WTC11 (cell line): ENCODE data around the gene PCDH9. TPM values are rescaled to one million over a fixed set of nuclear protein-coding genes. Genes with fewer than 3 reads are reported as not detected.
"Not testable (repeated sequence)": the region's sequence is repeated elsewhere in the genome, so short reads cannot be mapped to it uniquely, and the experiment has no call there.

Experiments used
- ATAC-seq: fragments of 200-7000 bp; cut with Tn5 transposase; 2 replicates; pipeline ENCODE4 v1.10.0; 2021; ENCODE audit warnings: mild to moderate bottlenecking, moderate library complexity
- CTCF ChIA-PET: fragments of 300-600 bp; sonication (Branson Sonifier 250); formaldehyde crosslinking; loops from one replicate; lab custom pipeline; 2021; ENCODE audit warnings: antibody characterized with exemption; lab: Charles Lee
- POLR2A ChIA-PET: fragments of 350-600 bp; sonication (Branson Sonifier 250); formaldehyde crosslinking; loops from one replicate; lab custom pipeline; 2021; ENCODE audit warnings: antibody characterized with exemption; lab: Charles Lee
- DNase-seq: peaks from one replicate; pipeline ENCODE4 v3.0.0; 2021; ENCODE audit warnings: low spot score
- H3K27ac Mint-ChIP-seq: 2 replicates; pipeline ENCODE4 v1.8.0; 2021; ENCODE audit warnings: mixed read lengths
- H3K27me3 Mint-ChIP-seq: 2 replicates; pipeline ENCODE4 v1.8.0; 2021; ENCODE audit warnings: low read depth, mild to moderate bottlenecking, moderate library complexity, mixed read lengths
- H3K36me3 Mint-ChIP-seq: 2 replicates; pipeline ENCODE4 v1.8.0; 2021; ENCODE audit warnings: mixed read lengths
- H3K4me1 Mint-ChIP-seq: 2 replicates; pipeline ENCODE4 v1.8.0; 2022; ENCODE audit warnings: mixed read lengths
- H3K4me3 Mint-ChIP-seq: 2 replicates; pipeline ENCODE4 v1.8.0; 2021; ENCODE audit warnings: mild to moderate bottlenecking, moderate library complexity, mixed read lengths
- H3K9me3 Mint-ChIP-seq: 2 replicates; pipeline ENCODE4 v1.8.0; 2021; ENCODE audit warnings: mixed read lengths
- CREM ChIP-seq: sonication (generic); formaldehyde crosslinking; IDR thresholded peaks from 2 replicates; pipeline ENCODE4 v1.8.1; 2022; ENCODE audit warnings: mild to moderate bottlenecking, missing genetic modification reagents, moderate library complexity
- FOXJ3 ChIP-seq: sonication (generic); formaldehyde crosslinking; IDR thresholded peaks from 2 replicates; pipeline ENCODE4 v1.9.0; 2021; ENCODE audit warnings: missing genetic modification reagents, mild to moderate bottlenecking, borderline replicate concordance
- JUN ChIP-seq: sonication (generic); formaldehyde crosslinking; IDR thresholded peaks from 2 replicates; pipeline ENCODE4 v1.8.0; 2023; ENCODE audit warnings: mild to moderate bottlenecking, missing genetic modification reagents
- KAT7 ChIP-seq: sonication (generic); formaldehyde crosslinking; IDR thresholded peaks from 2 replicates; pipeline ENCODE4 v1.8.1; 2023; ENCODE audit warnings: missing genetic modification reagents, mild to moderate bottlenecking, borderline replicate concordance
- PRRX2 ChIP-seq: fragments of 250-450 bp; sonication (Bioruptor Pico); IDR thresholded peaks from 2 replicates; pipeline ENCODE4 v1.8.0; 2021; ENCODE audit warnings: mild to moderate bottlenecking
- SMAD3 ChIP-seq: sonication (generic); formaldehyde crosslinking; IDR thresholded peaks from 2 replicates; pipeline ENCODE4 v1.8.0; 2022; ENCODE audit warnings: missing genetic modification reagents, mild to moderate bottlenecking, borderline replicate concordance
- SMAD4 ChIP-seq: sonication (generic); formaldehyde crosslinking; IDR thresholded peaks from 2 replicates; pipeline ENCODE4 v1.8.0; 2022; ENCODE audit warnings: mild to moderate bottlenecking, missing genetic modification reagents
- SP1 ChIP-seq: sonication (generic); formaldehyde crosslinking; conservative IDR thresholded peaks from 2 replicates; pipeline ENCODE4 v1.8.1; 2022; ENCODE audit warnings: missing genetic modification reagents
- TCF7 ChIP-seq: sonication (generic); formaldehyde crosslinking; IDR thresholded peaks from 2 replicates; pipeline ENCODE4 v1.8.0; 2022; ENCODE audit warnings: mild to moderate bottlenecking, low read depth, missing genetic modification reagents, moderate library complexity
- ZNF121 ChIP-seq: sonication (generic); formaldehyde crosslinking; IDR thresholded peaks from 2 replicates; pipeline ENCODE4 v1.8.0; 2023; ENCODE audit warnings: missing genetic modification reagents
- total RNA-seq: library from RNA; stranded (reverse); gene quantifications from 3 replicates; pipeline ENCODE4 v1.2.3, GENCODE V29; 2021
- TF ChIP-seq, protein P1 (sequence below): sonication (generic); formaldehyde crosslinking; IDR thresholded peaks from 2 replicates; pipeline ENCODE4 v1.8.0; 2022; ENCODE audit warnings: mild to moderate bottlenecking, missing genetic modification reagents
- TF ChIP-seq, protein P2 (sequence below): sonication (generic); formaldehyde crosslinking; conservative IDR thresholded peaks from 2 replicates; pipeline ENCODE4 v1.8.1; 2023; ENCODE audit warnings: mild to moderate bottlenecking, low read depth, missing genetic modification reagents, moderate library complexity
- TF ChIP-seq, protein P3 (sequence below): sonication (generic); formaldehyde crosslinking; IDR thresholded peaks from 2 replicates; pipeline ENCODE4 v1.8.1; 2022; ENCODE audit warnings: mild to moderate bottlenecking, moderate library complexity, missing genetic modification reagents
- TF ChIP-seq, protein P4 (sequence below): sonication (generic); formaldehyde crosslinking; IDR thresholded peaks from 2 replicates; pipeline ENCODE4 v1.8.1; 2023; ENCODE audit warnings: mild to moderate bottlenecking, moderate library complexity, missing genetic modification reagents
- TF ChIP-seq, protein P5 (sequence below): sonication (generic); formaldehyde crosslinking; IDR thresholded peaks from 2 replicates; pipeline ENCODE4 v1.8.1; 2023; ENCODE audit warnings: mild to moderate bottlenecking, missing genetic modification reagents
- TF ChIP-seq, protein P6 (sequence below): sonication (generic); formaldehyde crosslinking; IDR thresholded peaks from 2 replicates; pipeline ENCODE4 v1.8.0; 2022; ENCODE audit warnings: mild to moderate bottlenecking, missing genetic modification reagents

The PCDH9 gene
- total RNA-seq, 1 experiment from 2014 or later: 0.48 TPM

DNA sequence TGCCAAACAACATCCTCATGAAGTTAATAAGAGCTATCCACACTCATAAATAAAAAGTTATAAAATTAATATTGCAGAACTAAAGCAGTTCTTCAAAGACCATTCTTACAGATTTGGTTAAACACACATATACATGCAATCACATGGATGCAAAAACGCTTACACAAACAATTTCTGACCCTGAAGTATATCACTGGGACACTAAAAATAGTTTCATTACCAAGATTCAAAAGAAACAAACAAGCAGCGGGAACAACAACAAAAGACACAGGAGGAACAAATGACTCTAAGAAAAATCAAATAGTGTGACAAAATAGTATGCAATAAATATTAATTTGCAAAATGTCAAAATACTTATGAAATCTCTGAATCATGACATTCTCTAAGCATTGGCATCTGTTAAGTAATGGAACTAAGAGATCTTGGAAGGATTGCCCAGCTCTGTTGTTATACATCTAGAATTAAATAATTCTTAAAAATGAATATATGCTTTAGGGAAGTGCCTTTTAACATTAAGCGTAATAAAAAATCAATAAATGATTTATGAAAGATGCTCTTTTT, 132.2 kb downstream of the PCDH9 start:
- H3K9me3 Mint-ChIP-seq: no peaks in the 10 kb centered on the region
- CTCF ChIA-PET: no interaction called here
- H3K4me1 Mint-ChIP-seq: no peaks in the 10 kb centered on the region
- no peaks in the 10 kb centered on the region for H3K36me3 Mint-ChIP-seq
- no peaks in the 10 kb centered on the region for H3K27me3 Mint-ChIP-seq
- no peak overlapping the region for H3K4me3 Mint-ChIP-seq
- POLR2A ChIA-PET: no interaction called here
- H3K27ac Mint-ChIP-seq: no peak overlapping the region
- ATAC-seq (no peak), DNase-seq (no peak)
- TF ChIP-seq KAT7 (CRISPR knock-in tag): no peak
- TF ChIP-seq, protein P1, sequence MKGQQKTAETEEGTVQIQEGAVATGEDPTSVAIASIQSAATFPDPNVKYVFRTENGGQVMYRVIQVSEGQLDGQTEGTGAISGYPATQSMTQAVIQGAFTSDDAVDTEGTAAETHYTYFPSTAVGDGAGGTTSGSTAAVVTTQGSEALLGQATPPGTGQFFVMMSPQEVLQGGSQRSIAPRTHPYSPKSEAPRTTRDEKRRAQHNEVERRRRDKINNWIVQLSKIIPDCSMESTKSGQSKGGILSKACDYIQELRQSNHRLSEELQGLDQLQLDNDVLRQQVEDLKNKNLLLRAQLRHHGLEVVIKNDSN: no peak
- TF ChIP-seq, protein P2, sequence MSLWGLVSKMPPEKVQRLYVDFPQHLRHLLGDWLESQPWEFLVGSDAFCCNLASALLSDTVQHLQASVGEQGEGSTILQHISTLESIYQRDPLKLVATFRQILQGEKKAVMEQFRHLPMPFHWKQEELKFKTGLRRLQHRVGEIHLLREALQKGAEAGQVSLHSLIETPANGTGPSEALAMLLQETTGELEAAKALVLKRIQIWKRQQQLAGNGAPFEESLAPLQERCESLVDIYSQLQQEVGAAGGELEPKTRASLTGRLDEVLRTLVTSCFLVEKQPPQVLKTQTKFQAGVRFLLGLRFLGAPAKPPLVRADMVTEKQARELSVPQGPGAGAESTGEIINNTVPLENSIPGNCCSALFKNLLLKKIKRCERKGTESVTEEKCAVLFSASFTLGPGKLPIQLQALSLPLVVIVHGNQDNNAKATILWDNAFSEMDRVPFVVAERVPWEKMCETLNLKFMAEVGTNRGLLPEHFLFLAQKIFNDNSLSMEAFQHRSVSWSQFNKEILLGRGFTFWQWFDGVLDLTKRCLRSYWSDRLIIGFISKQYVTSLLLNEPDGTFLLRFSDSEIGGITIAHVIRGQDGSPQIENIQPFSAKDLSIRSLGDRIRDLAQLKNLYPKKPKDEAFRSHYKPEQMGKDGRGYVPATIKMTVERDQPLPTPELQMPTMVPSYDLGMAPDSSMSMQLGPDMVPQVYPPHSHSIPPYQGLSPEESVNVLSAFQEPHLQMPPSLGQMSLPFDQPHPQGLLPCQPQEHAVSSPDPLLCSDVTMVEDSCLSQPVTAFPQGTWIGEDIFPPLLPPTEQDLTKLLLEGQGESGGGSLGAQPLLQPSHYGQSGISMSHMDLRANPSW: no peak
- no peak for TF ChIP-seq JUN (CRISPR knock-in tag)
- TF ChIP-seq FOXJ3 (CRISPR knock-in tag): no peak
- TF ChIP-seq SP1 (CRISPR knock-in tag): no peak
- TF ChIP-seq SMAD4 (CRISPR knock-in tag): no peak
- TF ChIP-seq PRRX2: no peak
- TF ChIP-seq, protein P3, sequence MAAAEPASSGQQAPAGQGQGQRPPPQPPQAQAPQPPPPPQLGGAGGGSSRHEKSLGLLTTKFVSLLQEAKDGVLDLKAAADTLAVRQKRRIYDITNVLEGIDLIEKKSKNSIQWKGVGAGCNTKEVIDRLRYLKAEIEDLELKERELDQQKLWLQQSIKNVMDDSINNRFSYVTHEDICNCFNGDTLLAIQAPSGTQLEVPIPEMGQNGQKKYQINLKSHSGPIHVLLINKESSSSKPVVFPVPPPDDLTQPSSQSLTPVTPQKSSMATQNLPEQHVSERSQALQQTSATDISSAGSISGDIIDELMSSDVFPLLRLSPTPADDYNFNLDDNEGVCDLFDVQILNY (CRISPR knock-in tag): no peak
- TF ChIP-seq, protein P4, sequence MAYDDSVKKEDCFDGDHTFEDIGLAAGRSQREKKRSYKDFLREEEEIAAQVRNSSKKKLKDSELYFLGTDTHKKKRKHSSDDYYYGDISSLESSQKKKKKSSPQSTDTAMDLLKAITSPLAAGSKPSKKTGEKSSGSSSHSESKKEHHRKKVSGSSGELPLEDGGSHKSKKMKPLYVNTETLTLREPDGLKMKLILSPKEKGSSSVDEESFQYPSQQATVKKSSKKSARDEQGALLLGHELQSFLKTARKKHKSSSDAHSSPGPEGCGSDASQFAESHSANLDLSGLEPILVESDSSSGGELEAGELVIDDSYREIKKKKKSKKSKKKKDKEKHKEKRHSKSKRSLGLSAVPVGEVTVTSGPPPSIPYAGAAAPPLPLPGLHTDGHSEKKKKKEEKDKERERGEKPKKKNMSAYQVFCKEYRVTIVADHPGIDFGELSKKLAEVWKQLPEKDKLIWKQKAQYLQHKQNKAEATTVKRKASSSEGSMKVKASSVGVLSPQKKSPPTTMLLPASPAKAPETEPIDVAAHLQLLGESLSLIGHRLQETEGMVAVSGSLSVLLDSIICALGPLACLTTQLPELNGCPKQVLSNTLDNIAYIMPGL (CRISPR knock-in tag): no peak

DNA sequence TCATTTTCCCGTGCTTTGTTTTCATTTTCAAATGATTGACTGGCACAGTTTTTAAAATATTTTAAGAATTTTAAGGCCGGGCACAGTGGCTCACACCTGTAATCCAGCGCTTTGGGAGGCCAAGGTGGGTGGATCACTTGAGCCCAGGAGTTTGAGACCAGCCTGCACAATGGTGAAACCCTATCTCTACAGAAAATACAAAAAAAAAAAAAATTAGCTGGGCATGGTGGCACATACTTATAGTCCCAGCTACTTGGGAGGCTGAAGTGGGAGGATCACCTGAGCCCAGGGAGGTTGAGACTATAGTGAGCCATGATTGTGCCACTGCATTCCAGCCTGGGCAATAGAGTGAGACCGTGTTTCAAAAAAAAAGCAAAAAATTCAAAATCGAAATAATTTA, 133.2 kb downstream of the PCDH9 start:
- H3K4me1 Mint-ChIP-seq, POLR2A ChIA-PET, DNase-seq, H3K4me3 Mint-ChIP-seq, H3K36me3 Mint-ChIP-seq, H3K27me3 Mint-ChIP-seq, ATAC-seq, H3K9me3 Mint-ChIP-seq, CTCF ChIA-PET, H3K27ac Mint-ChIP-seq: not testable (repeated sequence)

DNA sequence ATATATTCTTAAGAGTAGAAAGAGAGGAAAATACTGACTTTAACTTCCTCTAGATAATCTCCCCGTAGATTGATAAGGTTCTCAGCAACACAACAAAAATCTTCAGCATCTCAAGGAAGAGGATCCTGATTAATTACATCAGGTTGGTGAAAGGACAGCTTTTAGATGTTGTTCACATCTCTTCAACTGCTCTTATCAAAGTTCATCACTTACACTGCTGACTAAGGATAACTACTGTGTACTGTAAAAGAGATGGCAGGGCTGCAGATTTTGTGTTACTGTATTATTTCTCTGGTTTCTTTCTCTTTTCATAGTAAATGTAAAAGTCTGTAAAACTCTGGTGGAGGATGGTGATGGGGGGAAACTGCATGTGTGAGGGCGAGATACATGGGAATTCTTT, 133.7 kb downstream of the PCDH9 start:
- TF ChIP-seq, protein P5, sequence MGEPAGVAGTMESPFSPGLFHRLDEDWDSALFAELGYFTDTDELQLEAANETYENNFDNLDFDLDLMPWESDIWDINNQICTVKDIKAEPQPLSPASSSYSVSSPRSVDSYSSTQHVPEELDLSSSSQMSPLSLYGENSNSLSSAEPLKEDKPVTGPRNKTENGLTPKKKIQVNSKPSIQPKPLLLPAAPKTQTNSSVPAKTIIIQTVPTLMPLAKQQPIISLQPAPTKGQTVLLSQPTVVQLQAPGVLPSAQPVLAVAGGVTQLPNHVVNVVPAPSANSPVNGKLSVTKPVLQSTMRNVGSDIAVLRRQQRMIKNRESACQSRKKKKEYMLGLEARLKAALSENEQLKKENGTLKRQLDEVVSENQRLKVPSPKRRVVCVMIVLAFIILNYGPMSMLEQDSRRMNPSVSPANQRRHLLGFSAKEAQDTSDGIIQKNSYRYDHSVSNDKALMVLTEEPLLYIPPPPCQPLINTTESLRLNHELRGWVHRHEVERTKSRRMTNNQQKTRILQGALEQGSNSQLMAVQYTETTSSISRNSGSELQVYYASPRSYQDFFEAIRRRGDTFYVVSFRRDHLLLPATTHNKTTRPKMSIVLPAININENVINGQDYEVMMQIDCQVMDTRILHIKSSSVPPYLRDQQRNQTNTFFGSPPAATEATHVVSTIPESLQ (CRISPR knock-in tag): no peak
- TF ChIP-seq, protein P6, sequence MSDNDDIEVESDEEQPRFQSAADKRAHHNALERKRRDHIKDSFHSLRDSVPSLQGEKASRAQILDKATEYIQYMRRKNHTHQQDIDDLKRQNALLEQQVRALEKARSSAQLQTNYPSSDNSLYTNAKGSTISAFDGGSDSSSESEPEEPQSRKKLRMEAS (CRISPR knock-in tag): no peak
- TF ChIP-seq SMAD3 (no peak), CREM (no peak), JUN (CRISPR knock-in tag) (no peak), PRRX2 (no peak), TCF7 (CRISPR knock-in tag) (no peak), ZNF121 (CRISPR knock-in tag) (no peak)
- TF ChIP-seq, protein P2: no peak
- ChIA-PET POLR2A (no interaction called here), CTCF (no interaction called here)
- Mint-ChIP-seq H3K27me3 (no peaks in the 10 kb centered on the region), H3K36me3 (no peaks in the 10 kb centered on the region), H3K9me3 (no peaks in the 10 kb centered on the region), H3K27ac (no peak overlapping the region), H3K4me3 (no peak overlapping the region), H3K4me1 (no peaks in the 10 kb centered on the region)
- DNase-seq: no peak
- ATAC-seq: no peak
